ENCODE data around the gene TRMT10B. TPM values are rescaled to one million over a fixed set of nuclear protein-coding genes. Genes with fewer than 3 reads are reported as not detected.

TRMT10B gene
- total and polyA plus RNA-seq, 2 donors from 2014 or later = 5.2 to 12.4 TPM

- intact Hi-C loops (cut with DNase I) = no loop called here
- Histone ChIP-seq H3K36me3 (ENCODE audit: control insufficient read depth in 2 of 3, insufficient read depth in 3 of 3, low read length in 3 of 3) (no peaks in the 10 kb centered on the region), H3K9me3 (ENCODE audit: control insufficient read depth in 2 of 3, insufficient read depth in 1 of 3, low read length in 3 of 3) (no peaks in the 10 kb centered on the region), H3K4me3 (ENCODE audit: low read length in 3 of 3) (no peak overlapping the region), H3K27ac (ENCODE audit: low read depth in 2 of 2, low read length in 2 of 2) (no peak overlapping the region), H3K9ac (ENCODE audit: low read length in 3 of 3) (no peak overlapping the region), H3K27me3 (ENCODE audit: control insufficient read depth, insufficient read depth, low read length) (no peaks in the 10 kb centered on the region), H3K4me1 (ENCODE audit: control insufficient read depth in 2 of 3, insufficient read depth in 2 of 3, low read depth in 1 of 3, low read length in 3 of 3) (no peaks in the 10 kb centered on the region)
- FAIRE-seq (no peak), DNase-seq (no peak)
- TF ChIP-seq, protein P1, sequence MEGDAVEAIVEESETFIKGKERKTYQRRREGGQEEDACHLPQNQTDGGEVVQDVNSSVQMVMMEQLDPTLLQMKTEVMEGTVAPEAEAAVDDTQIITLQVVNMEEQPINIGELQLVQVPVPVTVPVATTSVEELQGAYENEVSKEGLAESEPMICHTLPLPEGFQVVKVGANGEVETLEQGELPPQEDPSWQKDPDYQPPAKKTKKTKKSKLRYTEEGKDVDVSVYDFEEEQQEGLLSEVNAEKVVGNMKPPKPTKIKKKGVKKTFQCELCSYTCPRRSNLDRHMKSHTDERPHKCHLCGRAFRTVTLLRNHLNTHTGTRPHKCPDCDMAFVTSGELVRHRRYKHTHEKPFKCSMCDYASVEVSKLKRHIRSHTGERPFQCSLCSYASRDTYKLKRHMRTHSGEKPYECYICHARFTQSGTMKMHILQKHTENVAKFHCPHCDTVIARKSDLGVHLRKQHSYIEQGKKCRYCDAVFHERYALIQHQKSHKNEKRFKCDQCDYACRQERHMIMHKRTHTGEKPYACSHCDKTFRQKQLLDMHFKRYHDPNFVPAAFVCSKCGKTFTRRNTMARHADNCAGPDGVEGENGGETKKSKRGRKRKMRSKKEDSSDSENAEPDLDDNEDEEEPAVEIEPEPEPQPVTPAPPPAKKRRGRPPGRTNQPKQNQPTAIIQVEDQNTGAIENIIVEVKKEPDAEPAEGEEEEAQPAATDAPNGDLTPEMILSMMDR (IDR thresholded peaks at IDR 0.05; ENCODE audit: borderline replicate concordance, extremely low read depth, insufficient read depth) = no peak
Measured at GRCh38 chr9:37730839-37731238, 22.8 kb upstream of the TRMT10B start.

GRCh38 chr9:37732086-37732741 lies 21.4 kb upstream of the TRMT10B start:
- intact Hi-C loops (cut with DNase I) = no loop called here
- no peaks in the 10 kb centered on the region for H3K9me3 ChIP-seq (ENCODE audit: control insufficient read depth in 2 of 3, insufficient read depth in 1 of 3, low read length in 3 of 3)
- no peak overlapping the region for H3K27ac ChIP-seq (ENCODE audit: low read depth in 2 of 2, low read length in 2 of 2)
- H3K4me3 ChIP-seq (ENCODE audit: low read length in 3 of 3) = no peak overlapping the region
- H3K27me3 ChIP-seq (ENCODE audit: control insufficient read depth, insufficient read depth, low read length) = no peaks in the 10 kb centered on the region
- no peaks in the 10 kb centered on the region for H3K36me3 ChIP-seq (ENCODE audit: control insufficient read depth in 2 of 3, insufficient read depth in 3 of 3, low read length in 3 of 3)
- TF ChIP-seq, protein P1 (IDR thresholded peaks at IDR 0.05; ENCODE audit: borderline replicate concordance, extremely low read depth, insufficient read depth) = no peak
- FAIRE-seq = no peak
- H3K9ac ChIP-seq (ENCODE audit: low read length in 3 of 3) = no peak overlapping the region
- no peaks in the 10 kb centered on the region for H3K4me1 ChIP-seq (ENCODE audit: control insufficient read depth in 2 of 3, insufficient read depth in 2 of 3, low read depth in 1 of 3, low read length in 3 of 3)
- no peak for DNase-seq

DNA sequence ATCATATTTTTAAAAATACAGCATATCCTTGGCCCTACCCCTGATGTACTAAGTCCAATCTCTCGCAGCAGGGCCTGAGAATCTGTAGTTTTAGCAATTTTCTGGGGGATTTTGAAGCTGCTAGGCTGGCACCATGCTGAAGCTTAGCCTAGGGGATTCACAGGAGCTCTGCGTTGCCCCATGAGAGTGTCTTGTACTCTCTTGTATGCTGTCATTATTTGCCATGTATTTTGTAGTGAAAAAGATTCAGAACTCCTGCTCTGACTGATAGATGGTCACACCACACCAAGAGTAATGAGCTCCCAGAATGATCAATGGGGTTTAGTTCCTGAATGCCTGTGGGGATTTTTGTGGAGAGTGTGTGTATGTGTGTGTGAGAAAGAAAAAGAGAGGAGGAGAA lies 20.7 kb upstream of the TRMT10B start:
- Histone ChIP-seq H3K4me1 (ENCODE audit: control insufficient read depth in 2 of 3, insufficient read depth in 2 of 3, low read depth in 1 of 3, low read length in 3 of 3) (no peaks in the 10 kb centered on the region), H3K36me3 (ENCODE audit: control insufficient read depth in 2 of 3, insufficient read depth in 3 of 3, low read length in 3 of 3) (no peaks in the 10 kb centered on the region), H3K9me3 (ENCODE audit: control insufficient read depth in 2 of 3, insufficient read depth in 1 of 3, low read length in 3 of 3) (no peaks in the 10 kb centered on the region), H3K9ac (ENCODE audit: low read length in 3 of 3) (no peak overlapping the region), H3K27me3 (ENCODE audit: control insufficient read depth, insufficient read depth, low read length) (no peaks in the 10 kb centered on the region), H3K27ac (ENCODE audit: low read depth in 2 of 2, low read length in 2 of 2) (no peak overlapping the region), H3K4me3 (ENCODE audit: low read length in 3 of 3) (no peak overlapping the region)
- TF ChIP-seq, protein P1 (IDR thresholded peaks at IDR 0.05; ENCODE audit: borderline replicate concordance, extremely low read depth, insufficient read depth) = no peak
- intact Hi-C loops (cut with DNase I) = no loop called here
- DNase-seq = no peak
- FAIRE-seq = no peak

DNA sequence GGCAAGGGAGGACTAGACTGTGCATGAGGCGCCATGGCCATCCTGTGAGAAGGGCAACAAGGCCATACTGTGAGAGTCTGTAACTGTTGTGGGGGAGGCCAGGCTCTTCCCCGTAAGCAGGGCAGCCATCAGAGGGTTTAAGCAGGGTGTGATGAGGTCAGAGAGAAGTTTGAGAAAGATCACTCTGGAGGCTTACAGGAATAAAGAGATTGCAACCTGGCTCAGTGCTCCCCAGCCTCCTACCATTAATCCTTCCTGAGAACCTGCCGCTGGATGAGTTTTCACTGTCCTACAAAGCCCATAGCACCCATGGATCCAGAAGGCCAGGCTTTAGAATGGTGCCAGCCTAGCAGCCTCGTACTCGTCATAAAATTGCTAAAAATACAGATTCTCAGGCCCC lies 14.4 kb upstream of the TRMT10B start:
- Histone ChIP-seq H3K9me3 (ENCODE audit: control insufficient read depth in 2 of 3, insufficient read depth in 1 of 3, low read length in 3 of 3) (no peaks in the 10 kb centered on the region), H3K27me3 (ENCODE audit: control insufficient read depth, insufficient read depth, low read length) (no peaks in the 10 kb centered on the region), H3K36me3 (ENCODE audit: control insufficient read depth in 2 of 3, insufficient read depth in 3 of 3, low read length in 3 of 3) (no peaks in the 10 kb centered on the region), H3K4me3 (ENCODE audit: low read length in 3 of 3) (no peak overlapping the region), H3K4me1 (ENCODE audit: control insufficient read depth in 2 of 3, insufficient read depth in 2 of 3, low read depth in 1 of 3, low read length in 3 of 3) (no peaks in the 10 kb centered on the region), H3K27ac (ENCODE audit: low read depth in 2 of 2, low read length in 2 of 2) (no peak overlapping the region), H3K9ac (ENCODE audit: low read length in 3 of 3) (no peak overlapping the region)
- DNase-seq = no peak
- TF ChIP-seq, protein P1 (IDR thresholded peaks at IDR 0.05; ENCODE audit: borderline replicate concordance, extremely low read depth, insufficient read depth) = no peak
- FAIRE-seq = no peak
- intact Hi-C loops (cut with DNase I) = no loop called here
